HepG2 (cell line): ENCODE measurements around the gene WDR76. TPM values are rescaled to one million over a fixed set of nuclear protein-coding genes. Genes with fewer than 3 reads are reported as not detected.

ENCODE experiments used
- ASH2L ChIP-seq: fragments of 300-600, 200-600 bp; sonication (generic); IDR thresholded peaks from 2 replicates; pipeline ENCODE4 v1.7.0; 2017; ENCODE audit warnings: low read depth, mild to moderate bottlenecking, moderate library complexity, mixed read lengths, low read length; ENCODE audit not compliant: insufficient read length
- CBX2 ChIP-seq, 2 experiments: fragments of 200-600 bp in 1 of 2; sonication (generic); formaldehyde crosslinking in 1 of 2; IDR thresholded peaks; 2 replicates each; pipeline versions ENCODE4 v1.7.0 to v1.8.1; 2018 to 2022; ENCODE audit warnings: low read depth in 2 of 2, low read length in 1 of 2, mild to moderate bottlenecking in 1 of 2, missing genetic modification reagents in 1 of 2
- FOXO4 ChIP-seq: sonication (generic); formaldehyde crosslinking; conservative IDR thresholded peaks from 2 replicates; pipeline ENCODE4 v1.8.1; 2023; ENCODE audit warnings: missing genetic modification reagents
- HDAC2 ChIP-seq: sonication (generic); formaldehyde crosslinking; IDR thresholded peaks from 2 replicates; pipeline ENCODE4 v1.4.0; 2020; ENCODE audit warnings: missing genetic modification reagents
- JUNB ChIP-seq: sonication (generic); formaldehyde crosslinking; IDR thresholded peaks from 2 replicates; pipeline ENCODE4 v1.8.0; 2022; ENCODE audit warnings: missing genetic modification reagents, mild to moderate bottlenecking, borderline replicate concordance
- KDM4B ChIP-seq: sonication (generic); formaldehyde crosslinking; IDR thresholded peaks from 2 replicates; pipeline ENCODE4 v1.4.0; 2020; ENCODE audit warnings: missing genetic modification reagents
- MXI1 ChIP-seq: IDR thresholded peaks from 3 replicates; pipeline ENCODE4 v1.6.1; 2012; ENCODE audit warnings: low read depth, low read length, inconsistent platforms, borderline replicate concordance
- MYC ChIP-seq: sonication (generic); formaldehyde crosslinking; IDR thresholded peaks from 2 replicates; pipeline ENCODE4 v1.9.0; 2021; ENCODE audit warnings: missing genetic modification reagents, borderline replicate concordance
- NBN ChIP-seq: fragments of 450-650 bp; conservative IDR thresholded peaks from 2 replicates; pipeline ENCODE4 v1.6.1; 2017
- NR2F1 ChIP-seq, 2 experiments: fragments of 450-650 bp in 1 of 2; formaldehyde crosslinking in 1 of 2; IDR thresholded peaks; 2 replicates each; pipeline versions ENCODE4 v1.5.0 to v1.6.1; 2016 to 2020; ENCODE audit warnings: mild to moderate bottlenecking in 1 of 2, missing compliant biosample characterization in 1 of 2, missing genetic modification reagents in 1 of 2, moderate library complexity in 1 of 2
- PREB ChIP-seq: sonication (generic); formaldehyde crosslinking; IDR thresholded peaks from 2 replicates; pipeline ENCODE4 v1.4.0; 2020; ENCODE audit warnings: missing genetic modification reagents
- RARA ChIP-seq: IDR thresholded peaks from 2 replicates; pipeline ENCODE4 v1.6.1; 2016; ENCODE audit warnings: missing genetic modification reagents, missing compliant biosample characterization
- RFXANK ChIP-seq: IDR thresholded peaks from 2 replicates; pipeline ENCODE4 v1.6.1; 2016
- TCF7 ChIP-seq: sonication (generic); IDR thresholded peaks from 2 replicates; pipeline ENCODE4 v1.6.1; 2016; ENCODE audit warnings: antibody characterized with exemption, low read depth
- ZBTB8A ChIP-seq: sonication (generic); formaldehyde crosslinking; IDR thresholded peaks from 2 replicates; pipeline ENCODE4 v1.4.0; 2020; ENCODE audit warnings: mild to moderate bottlenecking, low read depth, missing genetic modification reagents, borderline replicate concordance
- ZHX2 ChIP-seq, 2 experiments: sonication (generic) in 1 of 2; formaldehyde crosslinking in 1 of 2; IDR thresholded peaks; 2 replicates each; pipeline versions ENCODE4 v1.6.1 to v1.9.0; 2014 to 2022; ENCODE audit warnings: antibody characterized with exemption in 1 of 2, borderline replicate concordance in 1 of 2, inconsistent platforms in 1 of 2, low read depth in 1 of 2, missing genetic modification reagents in 1 of 2
- ZNF484 ChIP-seq: sonication (generic); formaldehyde crosslinking; IDR thresholded peaks from 2 replicates; pipeline ENCODE4 v1.5.1; 2020; ENCODE audit warnings: mild to moderate bottlenecking, low read depth, missing genetic modification reagents, borderline replicate concordance
- ZNF552 ChIP-seq: sonication (generic); formaldehyde crosslinking; IDR thresholded peaks from 2 replicates; pipeline ENCODE4 v1.9.0; 2022; ENCODE audit warnings: missing genetic modification reagents, mild to moderate bottlenecking, borderline replicate concordance
- ZNF557 ChIP-seq: sonication (generic); formaldehyde crosslinking; IDR thresholded peaks from 2 replicates; pipeline ENCODE4 v1.4.0; 2020; ENCODE audit warnings: missing genetic modification reagents
- ZNF724P ChIP-seq: sonication (generic); formaldehyde crosslinking; IDR thresholded peaks from 2 replicates; pipeline ENCODE4 v1.8.0; 2022; ENCODE audit warnings: missing genetic modification reagents, borderline replicate concordance
- polyA plus RNA-seq, 8 experiments: library from polyadenylated mRNA; depleted of rRNA in 3 of 8; stranded (reverse) in 7 of 8; unstranded in 1 of 8; fragments of >200 nt; fragmentation: Illumina TruSeq in 4 of 8; extraction: Trizol in 4 of 8; gene quantifications; 2 replicates each; pipeline versions ENCODE4 v1.2.1 to v1.2.3, GENCODE V29; 2011 to 2016; ENCODE audit warnings: low read depth in 4 of 8, missing spikeins in 1 of 8, mixed read lengths in 1 of 8; ENCODE audit not compliant: insufficient read depth in 1 of 8
- total RNA-seq, 5 experiments: library from RNA; depleted of rRNA; stranded (reverse); fragments of >200 nt; fragmentation: Illumina TruSeq; extraction: Trizol; gene quantifications; 2 replicates each; pipeline ENCODE4 v1.2.3, GENCODE V29; 2016; ENCODE audit warnings: low read depth in 1 of 5

Gene WDR76
- total and polyA plus RNA-seq, 2 of the 13 experiments (the other 11 are each of a cell fraction or from before 2014, with no cell fraction given), result 1.1 to 9.7 TPM

- TF ChIP-seq ZNF557 (CRISPR knock-in tag) (peak; percentile 64; the same call in 1 of the 2 replicates), KDM4B (CRISPR knock-in tag) (no peak; the same call in 1 of the 2 replicates), MXI1 (peak; percentile 45; the same call in 1 of the 3 replicates), FOXO4 (CRISPR knock-in tag) (0 out of 2 replicates have a peak, but pooled peaks have one; percentile 65), RARA (no peak), NR2F1 (CRISPR knock-in tag; IDR thresholded peaks at IDR 0.05) (no peak), NBN (no peak), ZBTB8A (no peak), HDAC2 (peak; percentile 83), CBX2 (IDR thresholded peaks at IDR 0.05; ENCODE audit: low read depth, low read length) (no peak), CBX2 (CRISPR knock-in tag; IDR thresholded peaks at IDR 0.05; ENCODE audit: low read depth) (no peak), ZNF484 (CRISPR knock-in tag) (no peak), JUNB (CRISPR knock-in tag) (no peak), ZNF552 (CRISPR knock-in tag) (peak; percentile 67; the same call in 1 of the 2 replicates), ASH2L (peak; percentile 97), PREB (CRISPR knock-in tag) (no peak), ZNF724P (CRISPR knock-in tag) (no peak), ZHX2 (IDR thresholded peaks at IDR 0.05; ENCODE audit: low read depth) (peak; percentile 80; the same call in 1 of the 2 replicates), ZHX2 (CRISPR knock-in tag; IDR thresholded peaks at IDR 0.05; ENCODE audit: borderline replicate concordance) (0 out of 2 replicates have a peak, but pooled peaks have one; percentile 63), TCF7 (no peak), RFXANK (no peak), MYC (CRISPR knock-in tag) (peak; percentile 64; the same call in 1 of the 2 replicates)
These were observed 2.2 kb upstream of the WDR76 start, which contains the start of gene MFAP1 (continued) for GRCh38 chr15:43824302-43825246.
